Mammary epithelial cell (primary cell): ENCODE measurements around the gene BDNF.

ENCODE experiments used
- EZH2 ChIP-seq: IDR thresholded peaks from 2 replicates; pipeline ENCODE4 v1.6.1; 2012; ENCODE audit warnings: low read length, inconsistent platforms, borderline replicate concordance
- TF ChIP-seq, protein P1 (sequence below), 2 donors: IDR thresholded peaks in 1 of 2; conservative IDR thresholded peaks in 1 of 2; 2 replicates each; pipeline ENCODE4 v1.5.1; 2011 to 2012; ENCODE audit warnings: inconsistent platforms in 2 of 2, low read length in 2 of 2, mild to moderate bottlenecking in 2 of 2, control low read depth in 1 of 2, low read depth in 1 of 2; ENCODE audit not compliant: insufficient read depth in 1 of 2; ENCODE audit errors: extremely low read depth in 1 of 2

- TF ChIP-seq, protein P1, sequence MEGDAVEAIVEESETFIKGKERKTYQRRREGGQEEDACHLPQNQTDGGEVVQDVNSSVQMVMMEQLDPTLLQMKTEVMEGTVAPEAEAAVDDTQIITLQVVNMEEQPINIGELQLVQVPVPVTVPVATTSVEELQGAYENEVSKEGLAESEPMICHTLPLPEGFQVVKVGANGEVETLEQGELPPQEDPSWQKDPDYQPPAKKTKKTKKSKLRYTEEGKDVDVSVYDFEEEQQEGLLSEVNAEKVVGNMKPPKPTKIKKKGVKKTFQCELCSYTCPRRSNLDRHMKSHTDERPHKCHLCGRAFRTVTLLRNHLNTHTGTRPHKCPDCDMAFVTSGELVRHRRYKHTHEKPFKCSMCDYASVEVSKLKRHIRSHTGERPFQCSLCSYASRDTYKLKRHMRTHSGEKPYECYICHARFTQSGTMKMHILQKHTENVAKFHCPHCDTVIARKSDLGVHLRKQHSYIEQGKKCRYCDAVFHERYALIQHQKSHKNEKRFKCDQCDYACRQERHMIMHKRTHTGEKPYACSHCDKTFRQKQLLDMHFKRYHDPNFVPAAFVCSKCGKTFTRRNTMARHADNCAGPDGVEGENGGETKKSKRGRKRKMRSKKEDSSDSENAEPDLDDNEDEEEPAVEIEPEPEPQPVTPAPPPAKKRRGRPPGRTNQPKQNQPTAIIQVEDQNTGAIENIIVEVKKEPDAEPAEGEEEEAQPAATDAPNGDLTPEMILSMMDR (conservative IDR thresholded peaks at IDR 0.05 in 1 of 2, IDR thresholded peaks at IDR 0.05 in 1 of 2; ENCODE audit: extremely low read depth in 1 of 2, insufficient read depth in 1 of 2, low read depth in 1 of 2, low read length in 2 of 2), result no peak
- no peak for TF ChIP-seq EZH2
Measured at GRCh38 chr11:27658535-27659236, 41.6 kb downstream of the BDNF start.
